ENCODE data around the gene PTMS. TPM values are rescaled to one million over a fixed set of nuclear protein-coding genes. Genes with fewer than 3 reads are reported as not detected.

The PTMS gene
- total RNA-seq, 1 experiment from 2014 or later: 422 TPM

GRCh38 chr12:6773590-6774351 is 7.6 kb downstream of the PTMS start:
- Histone ChIP-seq H3K27me3 (ENCODE audit: insufficient read depth, low read length) (peaks cover 5% of the 10 kb centered on the region; the same call in 1 of the 2 replicates), H4K5ac (ENCODE audit: insufficient read length, low read depth, low read length) (no peak overlapping the region), H3K23me2 (ENCODE audit: insufficient read length, low read depth, low read length, poor library complexity, severe bottlenecking) (peaks cover 20% of the 10 kb centered on the region), H3K18ac (ENCODE audit: insufficient read length, low read depth, low read length) (no peak overlapping the region), H3T11ph (ENCODE audit: low read length) (no peak overlapping the region), H2BK20ac (ENCODE audit: low read depth, low read length, poor library complexity, severe bottlenecking) (no peak overlapping the region), H2BK12ac (ENCODE audit: insufficient read length, low read depth, low read length) (no peak overlapping the region), H2AFZ (ENCODE audit: low read length) (no peak overlapping the region), H2BK120ac (ENCODE audit: low read depth, low read length, poor library complexity, severe bottlenecking) (no peak overlapping the region), H3K23ac (ENCODE audit: insufficient read length, low read depth, low read length) (no peak overlapping the region), H3K79me2 (ENCODE audit: insufficient read depth, low read length) (no peaks in the 10 kb centered on the region), H3K27ac (ENCODE audit: insufficient read length, low read depth, low read length) (no peak overlapping the region), H3K9me3 (ENCODE audit: control insufficient read depth, low read depth, low read length) (no peaks in the 10 kb centered on the region), H3K4me1 (ENCODE audit: insufficient read depth, low read length) (peaks cover 3% of the 10 kb centered on the region; the same call in 1 of the 2 replicates), H3K4ac (ENCODE audit: low read depth, low read length) (no peak overlapping the region), H4K20me1 (ENCODE audit: control insufficient read depth, insufficient read depth, insufficient read length) (no peaks in the 10 kb centered on the region), H2BK15ac (ENCODE audit: low read depth, low read length) (no peak overlapping the region), H3K9ac (ENCODE audit: extremely low read depth, insufficient read length, low read length) (no peak overlapping the region), H3K4me2 (ENCODE audit: insufficient read depth, insufficient read length, low read length) (peak overlapping the region; percentile 13), H2BK5ac (ENCODE audit: insufficient read length, low read length) (no peak overlapping the region), H4K91ac (ENCODE audit: insufficient read length, low read depth, low read length) (no peak overlapping the region), H3K14ac (ENCODE audit: insufficient read depth, low read length) (no peak overlapping the region; the same call in 1 of the 2 replicates), H3K56ac (ENCODE audit: insufficient read length, low read depth, low read length) (no peak overlapping the region), H3K79me1 (ENCODE audit: insufficient read depth, low read depth, low read length, poor library complexity, severe bottlenecking) (no peaks in the 10 kb centered on the region), H4K8ac (replicated peaks; ENCODE audit: insufficient read length, low read depth, low read length) (no peak overlapping the region), H2AK5ac (ENCODE audit: insufficient read length, low read length) (no peak overlapping the region)
- peak overlapping the region; percentile 34 to 74 for H3K4me3 Mint-ChIP-seq
- no peak for TF ChIP-seq CTCF (conservative IDR thresholded peaks at IDR 0.05)
- DNase-seq: no peak
- no CpG with 5 or more reads among the region's 60 CpGs for WGBS (ENCODE audit: extremely low coverage, insufficient read length, low lambda C conversion rate)
- H3K4me1 Mint-ChIP-seq: peaks cover 47 to 74% of the 10 kb centered on the region in 2 experiments
- H3K9me3 Mint-ChIP-seq: peaks cover 0 to 3% of the 10 kb centered on the region in 2 experiments; a peak in 2 of 5 replicates
- H3K27ac Mint-ChIP-seq: peak overlapping the region in 1 of 3 experiments; percentile 53; a peak in 1 of 7 replicates
- peaks cover 47% of the 10 kb centered on the region for H3K27me3 Mint-ChIP-seq (ENCODE audit: low read depth)
- peaks cover 23 to 48% (median 48%) of the 10 kb centered on the region in 3 experiments for H3K36me3 Mint-ChIP-seq (ENCODE audit: insufficient read depth in 1 of 3, low read depth in 3 of 3)
